ENCODE data around the gene MCHR2.

Gene MCHR2

DNA sequence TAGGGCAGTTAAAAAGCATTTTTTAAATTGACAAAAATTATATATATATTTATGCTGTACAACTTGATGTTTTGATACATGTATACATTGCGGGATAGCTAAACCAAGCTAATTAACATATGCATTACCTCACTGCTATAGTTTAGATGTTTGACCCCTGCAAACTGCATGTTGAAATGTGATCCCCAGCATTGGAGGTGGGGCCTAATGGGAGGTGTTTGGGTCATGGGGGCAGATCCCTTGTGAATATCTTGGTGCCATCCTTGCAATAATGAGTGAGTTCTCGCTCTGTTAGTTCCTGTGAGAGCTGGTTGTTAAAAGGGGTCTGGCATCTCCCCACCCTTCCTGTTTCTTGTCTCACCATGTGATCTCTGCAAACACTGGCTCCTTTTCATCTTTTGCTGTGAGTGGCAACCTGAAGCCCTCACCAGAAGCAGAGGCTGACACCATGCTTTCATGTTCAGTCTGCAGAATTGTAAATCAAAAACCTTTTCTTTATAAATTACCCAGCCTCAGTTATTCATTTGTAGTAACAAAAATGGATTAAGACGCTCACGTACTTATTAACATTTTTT, 111.8 kb downstream of the MCHR2 start:
- H3K4me3 ChIP-seq (ENCODE audit: control insufficient read depth, low read depth, low read length) = no peak overlapping the region
- TF ChIP-seq, protein P1, sequence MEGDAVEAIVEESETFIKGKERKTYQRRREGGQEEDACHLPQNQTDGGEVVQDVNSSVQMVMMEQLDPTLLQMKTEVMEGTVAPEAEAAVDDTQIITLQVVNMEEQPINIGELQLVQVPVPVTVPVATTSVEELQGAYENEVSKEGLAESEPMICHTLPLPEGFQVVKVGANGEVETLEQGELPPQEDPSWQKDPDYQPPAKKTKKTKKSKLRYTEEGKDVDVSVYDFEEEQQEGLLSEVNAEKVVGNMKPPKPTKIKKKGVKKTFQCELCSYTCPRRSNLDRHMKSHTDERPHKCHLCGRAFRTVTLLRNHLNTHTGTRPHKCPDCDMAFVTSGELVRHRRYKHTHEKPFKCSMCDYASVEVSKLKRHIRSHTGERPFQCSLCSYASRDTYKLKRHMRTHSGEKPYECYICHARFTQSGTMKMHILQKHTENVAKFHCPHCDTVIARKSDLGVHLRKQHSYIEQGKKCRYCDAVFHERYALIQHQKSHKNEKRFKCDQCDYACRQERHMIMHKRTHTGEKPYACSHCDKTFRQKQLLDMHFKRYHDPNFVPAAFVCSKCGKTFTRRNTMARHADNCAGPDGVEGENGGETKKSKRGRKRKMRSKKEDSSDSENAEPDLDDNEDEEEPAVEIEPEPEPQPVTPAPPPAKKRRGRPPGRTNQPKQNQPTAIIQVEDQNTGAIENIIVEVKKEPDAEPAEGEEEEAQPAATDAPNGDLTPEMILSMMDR (conservative IDR thresholded peaks at IDR 0.05; ENCODE audit: control insufficient read depth, insufficient read depth, low read depth, low read length) = no peak
- no peak for DNase-seq (ENCODE audit: low read depth)

DNA sequence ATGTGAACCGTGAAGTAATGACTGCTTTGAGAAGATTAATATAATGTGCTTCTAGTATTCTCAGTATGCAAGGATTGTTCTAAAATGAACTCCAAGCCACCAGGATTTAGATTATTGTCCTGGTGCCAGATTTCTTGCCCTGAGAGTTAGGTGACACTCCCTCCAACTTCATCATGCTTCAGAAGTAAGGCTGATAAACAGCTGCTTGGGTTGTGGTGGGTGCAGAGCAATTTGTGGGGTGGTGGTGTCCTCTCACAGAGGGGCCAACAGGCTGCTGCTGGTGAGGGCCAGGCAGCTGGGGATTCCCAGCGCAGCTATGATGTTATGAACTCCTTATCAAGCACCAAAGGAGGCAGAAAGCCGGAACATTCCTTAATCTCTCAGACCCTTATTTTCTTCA, 114.6 kb downstream of the MCHR2 start:
- DNase-seq (ENCODE audit: low read depth) = no peak
- no peak overlapping the region for H3K4me3 ChIP-seq (ENCODE audit: control insufficient read depth, low read depth, low read length)
- TF ChIP-seq, protein P1 (conservative IDR thresholded peaks at IDR 0.05; ENCODE audit: control insufficient read depth, insufficient read depth, low read depth, low read length) = no peak

DNA sequence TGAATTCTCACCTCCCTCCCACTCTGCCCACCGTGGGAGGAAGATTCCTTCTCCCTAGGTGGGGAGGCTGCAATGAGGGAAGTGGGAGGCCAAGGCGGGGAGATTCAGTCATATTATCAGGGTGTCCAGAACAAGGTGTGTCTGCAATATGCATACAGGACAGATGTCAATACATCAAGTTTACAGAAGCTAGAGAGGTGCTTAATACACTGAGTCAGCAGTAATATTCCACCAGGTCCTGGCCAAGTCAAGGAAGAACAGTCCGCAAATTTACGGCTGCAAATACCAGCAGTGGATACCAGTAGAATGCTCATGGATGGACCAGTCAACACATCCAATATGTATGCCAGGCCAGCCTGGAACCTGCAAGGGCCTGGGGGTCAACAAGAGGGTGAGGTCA, 119.0 kb downstream of the MCHR2 start:
- no peak overlapping the region for H3K4me3 ChIP-seq (ENCODE audit: control insufficient read depth, low read depth, low read length)
- TF ChIP-seq, protein P1 (conservative IDR thresholded peaks at IDR 0.05; ENCODE audit: control insufficient read depth, insufficient read depth, low read depth, low read length) = no peak
- DNase-seq (ENCODE audit: low read depth) = no peak

DNA sequence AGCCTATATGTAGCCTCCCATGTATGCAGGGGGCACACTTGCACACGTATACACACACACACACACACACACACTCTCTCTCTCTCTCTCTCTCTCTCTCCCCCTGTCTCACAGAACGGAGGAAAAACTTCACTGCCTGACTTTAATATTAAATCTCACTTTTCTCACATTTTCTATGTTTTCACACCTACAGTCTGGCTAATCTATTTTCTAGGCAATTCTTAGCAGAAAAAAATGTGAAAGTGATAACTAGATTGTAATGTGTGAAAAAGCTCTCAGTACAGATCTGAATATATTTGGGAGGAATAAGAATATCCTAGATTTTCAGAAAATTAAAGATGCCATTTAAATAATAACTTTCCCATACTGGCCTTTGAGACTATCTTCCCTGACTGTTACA, 120.9 kb downstream of the MCHR2 start:
- DNase-seq (ENCODE audit: low read depth) = no peak
- TF ChIP-seq, protein P1 (conservative IDR thresholded peaks at IDR 0.05; ENCODE audit: control insufficient read depth, insufficient read depth, low read depth, low read length) = no peak
- no peak overlapping the region for H3K4me3 ChIP-seq (ENCODE audit: control insufficient read depth, low read depth, low read length)

DNA sequence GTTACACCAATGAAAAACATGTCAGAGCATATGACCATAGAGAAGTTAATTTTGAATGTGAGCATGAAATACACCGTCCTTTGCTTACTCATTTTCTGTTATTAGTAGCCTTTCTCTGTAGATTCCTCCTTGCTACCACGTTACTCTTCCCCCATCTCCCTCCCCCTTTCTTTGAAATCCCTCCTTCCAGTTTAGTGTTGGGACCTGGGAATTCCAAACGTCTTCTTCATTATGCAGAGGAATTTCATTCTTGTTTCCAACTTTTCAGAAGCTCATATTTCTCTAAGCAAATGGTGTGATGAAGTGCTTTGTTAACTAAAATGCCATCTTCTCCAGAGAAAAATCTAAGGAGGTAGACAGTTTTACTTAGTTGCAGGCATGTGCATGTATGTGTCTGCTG, 122.4 kb downstream of the MCHR2 start:
- H3K4me3 ChIP-seq (ENCODE audit: control insufficient read depth, low read depth, low read length) = no peak overlapping the region
- DNase-seq (ENCODE audit: low read depth) = no peak
- TF ChIP-seq, protein P1 (conservative IDR thresholded peaks at IDR 0.05; ENCODE audit: control insufficient read depth, insufficient read depth, low read depth, low read length) = no peak
